ENCODE data around the gene REPIN1. TPM values are rescaled to one million over a fixed set of nuclear protein-coding genes. Genes with fewer than 3 reads are reported as not detected.
A peak's percentile ranks its signal among the peaks of the same experiment; 100 is the strongest.

REPIN1 gene
- total and polyA plus RNA-seq, 9 donors = 21.6 to 92.0 (median 73.4) TPM

- H3K9me3 ChIP-seq = no peaks in the 10 kb centered on the region
- H3K4me1 ChIP-seq (ENCODE audit: insufficient read depth) = peaks cover 5% of the 10 kb centered on the region
- no peak for DNase-seq
- H3K36me3 ChIP-seq = no peaks in the 10 kb centered on the region
- no peak overlapping the region for H3K27ac ChIP-seq
- no peaks in the 10 kb centered on the region for H3K27me3 ChIP-seq
- intact Hi-C loops (cut with DNase I) = no loop called here
- no peak overlapping the region for H3K4me3 ChIP-seq
- WGBS, 3 donors = 89 to 95% (median 93%) methylated on average over 11 of the region's 11 CpGs
- TF ChIP-seq CTCF (IDR thresholded peaks at IDR 0.05) = no peak
- TF ChIP-seq POLR2A (IDR thresholded peaks at IDR 0.05) = no peak
- TF ChIP-seq EP300 (IDR thresholded peaks at IDR 0.05) = no peak
Observed at GRCh38 chr7:150413640-150414081, 45.0 kb downstream of the REPIN1 start.

- no peak for DNase-seq
- Histone ChIP-seq H3K27ac (peak overlapping the region in 1 of 2 donors; percentile 49), H3K4me3 (no peak overlapping the region), H3K4me1 (ENCODE audit: insufficient read depth) (peaks cover 5% of the 10 kb centered on the region), H3K36me3 (no peaks in the 10 kb centered on the region), H3K27me3 (no peaks in the 10 kb centered on the region), H3K9me3 (no peaks in the 10 kb centered on the region)
- 62 to 79% (median 70%) methylated on average over 19 of the region's 19 CpGs for WGBS, 3 donors
- TF ChIP-seq POLR2A (IDR thresholded peaks at IDR 0.05) (no peak), EP300 (IDR thresholded peaks at IDR 0.05) (no peak), CTCF (IDR thresholded peaks at IDR 0.05) (no peak)
- intact Hi-C loops (cut with DNase I) = no loop called here
Observed at GRCh38 chr7:150415161-150416153, 46.8 kb downstream of the REPIN1 start.

GRCh38 chr7:150417239-150417638, 48.6 kb downstream of the REPIN1 start:
- intact Hi-C loops (cut with DNase I) = no loop called here
- H3K27ac ChIP-seq = no peak overlapping the region
- no peaks in the 10 kb centered on the region for H3K36me3 ChIP-seq
- peaks cover 4% of the 10 kb centered on the region for H3K4me1 ChIP-seq (ENCODE audit: insufficient read depth)
- no peaks in the 10 kb centered on the region for H3K9me3 ChIP-seq
- 93 to 96% (median 95%) methylated on average over 10 of the region's 10 CpGs for WGBS, 3 donors
- no peak overlapping the region for H3K4me3 ChIP-seq
- TF ChIP-seq POLR2A (IDR thresholded peaks at IDR 0.05) = no peak
- TF ChIP-seq CTCF (IDR thresholded peaks at IDR 0.05) = no peak
- TF ChIP-seq EP300 (IDR thresholded peaks at IDR 0.05) = no peak
- no peaks in the 10 kb centered on the region for H3K27me3 ChIP-seq
- DNase-seq = no peak

GRCh38 chr7:150417863-150418262, 49.2 kb downstream of the REPIN1 start:
- no peak overlapping the region for H3K4me3 ChIP-seq
- no peaks in the 10 kb centered on the region for H3K27me3 ChIP-seq
- TF ChIP-seq POLR2A (IDR thresholded peaks at IDR 0.05) (no peak), CTCF (IDR thresholded peaks at IDR 0.05) (no peak), EP300 (IDR thresholded peaks at IDR 0.05) (no peak)
- H3K36me3 ChIP-seq = no peaks in the 10 kb centered on the region
- WGBS, 3 donors = 90 to 96% (median 92%) methylated on average over 6 of the region's 6 CpGs
- no peaks in the 10 kb centered on the region for H3K9me3 ChIP-seq
- H3K4me1 ChIP-seq (ENCODE audit: insufficient read depth) = peaks cover 4% of the 10 kb centered on the region
- no peak overlapping the region for H3K27ac ChIP-seq
- DNase-seq = no peak
- intact Hi-C loops (cut with DNase I) = no loop called here
